CD8-positive, alpha-beta memory T cell (primary cell): ENCODE data around the gene LMO7. TPM values are rescaled to one million over a fixed set of nuclear protein-coding genes. Genes with fewer than 3 reads are reported as not detected.

Experiments
- CTCF ChIA-PET: fragments of 350-600 bp; sonication (Branson Sonifier 250); formaldehyde crosslinking; loops from one replicate; lab custom pipeline; 2021; ENCODE audit warnings: antibody characterized with exemption; lab: Charles Lee
- POLR2A ChIA-PET: fragments of 350-600 bp; sonication (Branson Sonifier 250); formaldehyde crosslinking; loops from one replicate; lab custom pipeline; 2021; ENCODE audit warnings: antibody characterized with exemption; lab: Charles Lee
- DNase-seq, 5 donors: peaks; one replicate each; pipeline versions ENCODE4 v3.0.0 to v3.0.0-alpha.2; 2020 to 2022; ENCODE audit warnings: mixed read lengths in 1 of 5
- H3K27ac ChIP-seq: one replicate; pipeline ENCODE4 v1.7.0; 2013; ENCODE audit warnings: low read depth, mild to moderate bottlenecking, low read length, moderate library complexity
- H3K27me3 ChIP-seq: 2 replicates; pipeline ENCODE4 v1.7.0; 2013; ENCODE audit warnings: low read length, mild to moderate bottlenecking; ENCODE audit not compliant: insufficient read depth, poor library complexity, severe bottlenecking
- H3K36me3 ChIP-seq: 2 replicates; pipeline ENCODE4 v1.7.0; 2013; ENCODE audit warnings: mild to moderate bottlenecking, low read length, moderate library complexity; ENCODE audit not compliant: insufficient read depth
- H3K4me1 ChIP-seq: 2 replicates; pipeline ENCODE4 v1.7.0; 2013; ENCODE audit warnings: mild to moderate bottlenecking, low read length, moderate library complexity; ENCODE audit not compliant: insufficient read depth
- H3K4me3 ChIP-seq: 2 replicates; pipeline ENCODE4 v1.7.0; 2013; ENCODE audit warnings: mild to moderate bottlenecking, low read length
- H3K9me3 ChIP-seq: 2 replicates; pipeline ENCODE4 v1.7.0; 2013; ENCODE audit warnings: mild to moderate bottlenecking, low read length
- H3K27ac Mint-ChIP-seq, 8 donors: one replicate each; pipeline ENCODE4 v1.8.0; 2020 to 2021; ENCODE audit warnings: mixed read lengths in 8 of 8, mild to moderate bottlenecking in 6 of 8, inconsistent platforms in 3 of 8, moderate library complexity in 3 of 8
- H3K27me3 Mint-ChIP-seq, 2 donors: one replicate each; pipeline ENCODE4 v1.8.0; 2020 to 2021; ENCODE audit warnings: mixed read lengths in 2 of 2, mild to moderate bottlenecking in 1 of 2, moderate library complexity in 1 of 2
- H3K36me3 Mint-ChIP-seq, 3 donors: one replicate each; pipeline ENCODE4 v1.8.0; 2020 to 2021; ENCODE audit warnings: mixed read lengths in 3 of 3, inconsistent platforms in 1 of 3, mild to moderate bottlenecking in 1 of 3
- H3K4me1 Mint-ChIP-seq, 3 donors: one replicate each; pipeline ENCODE4 v1.8.0; 2020 to 2021; ENCODE audit warnings: mixed read lengths in 3 of 3, inconsistent platforms in 1 of 3, mild to moderate bottlenecking in 1 of 3
- H3K4me3 Mint-ChIP-seq, 7 donors: one replicate each; pipeline ENCODE4 v1.8.0; 2020 to 2021; ENCODE audit warnings: mixed read lengths in 7 of 7, mild to moderate bottlenecking in 6 of 7, moderate library complexity in 4 of 7, inconsistent platforms in 2 of 7
- H3K9me3 Mint-ChIP-seq, 5 donors: one replicate each; pipeline ENCODE4 v1.8.0; 2020 to 2022; ENCODE audit warnings: mixed read lengths in 5 of 5, mild to moderate bottlenecking in 3 of 5, moderate library complexity in 2 of 5, inconsistent platforms in 1 of 5
- polyA plus RNA-seq: library from polyadenylated mRNA; unstranded; fragments of 300-500 nt; fragmentation: Illumina TruSeq; gene quantifications from one replicate; pipeline ENCODE4 v1.2.3, GENCODE V29; 2021
- total RNA-seq, 2 experiments: library from RNA; stranded (reverse); gene quantifications; one replicate each; pipeline ENCODE4 v1.2.3, GENCODE V29; 2021

Gene LMO7
- total and polyA plus RNA-seq, 3 experiments from 2014 or later, result 4.6 to 4.9 (median 4.7) TPM

DNA sequence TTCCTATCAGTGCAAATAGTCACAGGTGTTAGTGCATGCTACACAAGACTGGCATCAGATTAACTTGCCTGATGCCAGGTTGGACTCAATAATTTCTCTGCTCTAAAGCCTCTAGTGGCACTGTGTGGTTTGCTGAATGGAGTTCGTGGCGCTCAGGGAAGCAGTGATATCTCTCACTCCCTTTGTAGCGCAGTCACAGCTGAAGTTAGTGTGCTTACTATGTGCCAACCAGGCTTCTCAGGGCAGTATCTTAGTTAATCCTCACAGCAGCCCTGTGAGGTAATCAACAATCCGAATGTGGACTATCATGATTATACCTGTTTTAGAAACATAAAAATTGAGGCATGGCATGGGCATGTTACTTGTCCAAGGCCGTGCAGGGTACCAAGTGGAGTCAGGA, 190.3 kb downstream of the LMO7 start:
- no peak overlapping the region for H3K4me3 ChIP-seq
- no peaks in the 10 kb centered on the region for H3K9me3 ChIP-seq
- no peak for DNase-seq
- no peaks in the 10 kb centered on the region for H3K4me1 ChIP-seq
- Mint-ChIP-seq H3K27ac (peak overlapping the region in 1 of 8 donors; percentile 18), H3K36me3 (peaks cover 26 to 28% (median 27%) of the 10 kb centered on the region in 3 donors), H3K4me1 (no peaks in the 10 kb centered on the region), H3K27me3 (no peaks in the 10 kb centered on the region), H3K9me3 (peaks cover 2 to 8% (median 5%) of the 10 kb centered on the region in 5 donors), H3K4me3 (no peak overlapping the region)
- H3K27ac ChIP-seq, result no peak overlapping the region
- ChIA-PET POLR2A (no interaction called here), CTCF (no interaction called here)
- no peaks in the 10 kb centered on the region for H3K27me3 ChIP-seq
- no peaks in the 10 kb centered on the region for H3K36me3 ChIP-seq

DNA sequence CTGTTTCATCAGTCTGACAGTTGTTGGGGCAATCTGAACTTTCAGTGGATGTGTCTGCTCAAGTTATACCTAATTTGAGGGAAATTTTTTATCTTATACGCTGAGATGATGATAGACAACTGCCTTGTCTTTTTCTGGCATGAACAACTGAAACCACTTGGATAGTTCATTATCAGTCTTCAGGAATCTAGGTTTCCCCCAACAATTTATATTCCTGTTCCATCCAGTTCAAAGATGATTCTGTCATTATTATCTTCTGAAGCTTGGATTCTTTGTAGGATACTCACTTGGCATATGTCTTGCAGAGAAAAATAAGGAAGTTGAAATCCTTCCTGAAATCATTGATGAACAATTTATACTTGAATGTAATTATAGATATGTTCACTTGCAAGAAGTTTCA, 193.7 kb downstream of the LMO7 start:
- peaks cover 16 to 29% (median 16%) of the 10 kb centered on the region in 3 donors for H3K36me3 Mint-ChIP-seq
- H3K27ac Mint-ChIP-seq, result no peak overlapping the region
- H3K4me1 Mint-ChIP-seq, result no peaks in the 10 kb centered on the region
- CTCF ChIA-PET, result no interaction called here
- H3K27me3 Mint-ChIP-seq, result no peaks in the 10 kb centered on the region
- peaks cover 2 to 8% (median 5%) of the 10 kb centered on the region in 5 donors for H3K9me3 Mint-ChIP-seq
- no peaks in the 10 kb centered on the region for H3K27me3 ChIP-seq
- no peaks in the 10 kb centered on the region for H3K36me3 ChIP-seq
- no peaks in the 10 kb centered on the region for H3K9me3 ChIP-seq
- H3K27ac ChIP-seq, result no peak overlapping the region
- DNase-seq, result no peak
- H3K4me1 ChIP-seq, result no peaks in the 10 kb centered on the region
- POLR2A ChIA-PET, result no interaction called here
- no peak overlapping the region for H3K4me3 ChIP-seq
- no peak overlapping the region for H3K4me3 Mint-ChIP-seq

DNA sequence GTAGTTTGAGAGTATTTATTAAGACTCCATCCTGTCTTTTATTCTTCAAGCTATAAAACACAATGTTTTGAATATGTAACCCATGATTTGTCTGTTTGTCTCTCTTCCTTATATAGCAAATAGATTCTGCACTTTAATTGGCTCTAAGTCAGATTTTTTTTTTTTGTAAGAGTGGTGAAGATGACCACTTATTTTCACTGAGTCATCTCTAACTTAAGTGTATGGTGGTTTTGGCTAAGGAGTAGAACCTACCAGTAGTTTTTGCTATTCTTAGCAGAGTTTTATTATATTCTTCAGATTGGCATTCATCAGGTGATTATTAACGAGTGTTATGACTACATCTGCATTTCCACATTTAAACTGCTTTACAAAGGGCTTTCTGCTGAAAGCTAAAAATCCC, 194.7 kb downstream of the LMO7 start:
- Mint-ChIP-seq H3K4me3 (no peak overlapping the region), H3K27ac (no peak overlapping the region), H3K4me1 (no peaks in the 10 kb centered on the region), H3K36me3 (peaks cover 16 to 29% (median 18%) of the 10 kb centered on the region in 3 donors), H3K27me3 (no peaks in the 10 kb centered on the region), H3K9me3 (peaks cover 2 to 8% (median 5%) of the 10 kb centered on the region in 5 donors)
- no peaks in the 10 kb centered on the region for H3K9me3 ChIP-seq
- no peaks in the 10 kb centered on the region for H3K36me3 ChIP-seq
- CTCF ChIA-PET, result no interaction called here
- no peaks in the 10 kb centered on the region for H3K27me3 ChIP-seq
- POLR2A ChIA-PET, result no interaction called here
- no peak overlapping the region for H3K4me3 ChIP-seq
- DNase-seq, result no peak
- H3K27ac ChIP-seq, result no peak overlapping the region
- no peaks in the 10 kb centered on the region for H3K4me1 ChIP-seq

DNA sequence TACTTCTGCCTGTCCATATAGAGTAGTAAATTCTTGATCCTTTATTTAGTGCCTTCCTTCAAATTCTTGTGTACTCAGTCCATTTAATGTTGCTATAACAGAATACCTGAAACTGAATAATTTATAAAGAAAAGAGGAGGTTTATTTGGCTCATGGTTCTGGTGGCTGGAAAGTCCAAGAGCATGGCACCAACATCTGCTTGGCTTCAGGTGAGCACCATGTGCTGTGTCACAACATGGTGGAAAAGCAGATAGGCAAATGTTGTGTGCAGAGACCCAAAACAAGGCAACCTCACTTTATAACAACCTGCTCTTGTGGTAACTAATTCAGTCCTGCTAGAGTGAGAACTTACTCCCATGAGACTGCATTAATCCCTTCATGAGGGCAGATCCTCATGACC, 195.3 kb downstream of the LMO7 start:
- H3K4me1 ChIP-seq, result no peaks in the 10 kb centered on the region
- H3K27ac ChIP-seq, result no peak overlapping the region
- ChIA-PET POLR2A (no interaction called here), CTCF (no interaction called here)
- no peaks in the 10 kb centered on the region for H3K27me3 ChIP-seq
- no peaks in the 10 kb centered on the region for H3K36me3 ChIP-seq
- Mint-ChIP-seq H3K36me3 (peaks cover 14 to 29% (median 19%) of the 10 kb centered on the region in 3 donors), H3K27ac (no peak overlapping the region), H3K27me3 (no peaks in the 10 kb centered on the region), H3K4me1 (no peaks in the 10 kb centered on the region), H3K9me3 (peaks cover 2 to 8% (median 5%) of the 10 kb centered on the region in 5 donors), H3K4me3 (no peak overlapping the region)
- no peaks in the 10 kb centered on the region for H3K9me3 ChIP-seq
- DNase-seq, result no peak
- H3K4me3 ChIP-seq, result no peak overlapping the region

DNA sequence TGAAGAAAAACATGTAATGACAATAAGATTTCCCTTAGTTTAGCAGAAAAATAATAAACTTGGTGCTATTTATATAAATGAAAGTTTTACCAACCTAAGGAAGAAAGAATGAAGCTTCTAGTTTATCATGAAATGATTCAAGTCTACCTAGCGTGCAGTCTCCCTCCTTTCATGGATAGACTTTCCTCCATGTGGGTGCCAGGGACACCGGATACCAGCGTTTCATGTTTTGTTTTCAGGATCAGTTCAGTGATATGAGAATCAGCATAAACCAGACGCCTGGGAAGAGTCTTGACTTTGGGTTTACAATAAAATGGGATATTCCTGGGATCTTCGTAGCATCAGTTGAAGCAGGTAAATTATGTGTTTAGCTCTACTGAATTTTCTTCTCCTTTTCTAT, 196.7 kb downstream of the LMO7 start:
- no peaks in the 10 kb centered on the region for H3K4me1 Mint-ChIP-seq
- no peaks in the 10 kb centered on the region for H3K27me3 ChIP-seq
- peaks cover 2 to 8% (median 5%) of the 10 kb centered on the region in 5 donors for H3K9me3 Mint-ChIP-seq
- H3K9me3 ChIP-seq, result no peaks in the 10 kb centered on the region
- H3K36me3 ChIP-seq, result no peaks in the 10 kb centered on the region
- ChIA-PET POLR2A (no interaction called here), CTCF (no interaction called here)
- peaks cover 11 to 21% (median 13%) of the 10 kb centered on the region in 3 donors for H3K36me3 Mint-ChIP-seq
- H3K4me3 ChIP-seq, result no peak overlapping the region
- no peaks in the 10 kb centered on the region for H3K4me1 ChIP-seq
- H3K27ac Mint-ChIP-seq, result no peak overlapping the region
- DNase-seq, result no peak
- H3K4me3 Mint-ChIP-seq, result no peak overlapping the region
- no peaks in the 10 kb centered on the region for H3K27me3 Mint-ChIP-seq
- no peak overlapping the region for H3K27ac ChIP-seq

DNA sequence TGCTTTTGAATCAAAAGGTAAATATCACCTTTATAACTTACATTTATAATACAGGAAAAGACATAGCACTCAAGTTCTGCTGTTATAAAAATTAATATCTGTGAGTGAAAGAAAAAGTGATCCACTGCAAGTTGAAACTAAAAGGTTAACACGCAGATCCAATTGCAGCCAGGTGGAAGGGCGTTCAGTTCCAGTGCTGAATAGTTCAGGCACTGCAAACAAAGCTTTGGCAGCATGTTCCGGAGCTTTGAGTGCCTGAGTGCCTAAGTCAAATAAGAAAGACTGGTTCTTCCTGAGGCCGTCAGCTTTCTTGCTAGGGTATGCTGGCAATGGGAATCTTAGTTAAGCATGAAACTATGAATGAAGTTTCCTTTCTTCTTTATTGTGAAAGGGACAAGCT, 200.3 kb downstream of the LMO7 start:
- DNase-seq, result no peak
- no peaks in the 10 kb centered on the region for H3K4me1 Mint-ChIP-seq
- peak overlapping the region in 1 of 8 donors; percentile 50 for H3K27ac Mint-ChIP-seq
- no peak overlapping the region for H3K4me3 Mint-ChIP-seq
- no peaks in the 10 kb centered on the region for H3K27me3 Mint-ChIP-seq
- no peaks in the 10 kb centered on the region for H3K9me3 ChIP-seq
- no peaks in the 10 kb centered on the region for H3K36me3 ChIP-seq
- no peaks in the 10 kb centered on the region for H3K4me1 ChIP-seq
- ChIA-PET POLR2A (no interaction called here), CTCF (no interaction called here)
- peaks cover 0 to under 1% (median 0%) of the 10 kb centered on the region in 5 donors for H3K9me3 Mint-ChIP-seq
- no peaks in the 10 kb centered on the region for H3K27me3 ChIP-seq
- H3K4me3 ChIP-seq, result no peak overlapping the region
- H3K36me3 Mint-ChIP-seq, result peaks cover 12 to 26% (median 17%) of the 10 kb centered on the region in 3 donors
- H3K27ac ChIP-seq, result no peak overlapping the region

DNA sequence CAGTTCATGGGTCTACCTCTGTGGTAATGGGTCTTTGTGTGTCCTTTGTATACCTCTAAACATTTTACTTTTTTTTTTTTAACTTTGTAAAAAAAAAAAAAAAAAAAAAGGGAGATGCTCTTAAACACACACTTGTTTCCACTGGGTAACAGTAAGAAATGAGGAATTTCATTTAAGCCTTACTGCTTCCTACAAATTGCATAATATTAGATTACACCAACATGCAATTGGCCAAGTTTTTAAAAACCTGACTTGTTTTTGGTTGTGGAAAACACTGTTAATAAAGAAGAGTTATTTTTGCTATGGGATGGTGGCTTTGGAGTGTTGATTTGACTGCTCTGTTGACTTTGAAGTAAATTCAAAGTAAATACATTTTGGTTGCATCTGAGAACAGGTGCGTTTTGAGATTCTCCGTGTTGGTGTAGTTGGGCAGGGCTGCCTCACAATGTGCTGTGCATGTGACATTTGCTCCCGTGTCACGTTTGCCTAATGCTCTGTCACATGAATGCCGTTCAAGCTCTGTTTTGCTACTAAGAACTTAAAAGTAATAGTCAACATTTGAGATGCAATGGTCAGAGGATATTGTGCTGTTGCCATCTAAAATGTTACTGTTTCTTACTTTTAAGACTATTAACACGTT, 202.4 kb downstream of the LMO7 start:
- no peak overlapping the region for H3K4me3 Mint-ChIP-seq
- H3K27me3 ChIP-seq, result no peaks in the 10 kb centered on the region
- peaks cover 26 to 45% (median 33%) of the 10 kb centered on the region in 3 donors for H3K36me3 Mint-ChIP-seq
- DNase-seq, result no peak
- ChIA-PET CTCF (no interaction called here), POLR2A (no interaction called here)
- H3K4me1 Mint-ChIP-seq, result no peaks in the 10 kb centered on the region
- no peaks in the 10 kb centered on the region for H3K27me3 Mint-ChIP-seq
- no peak overlapping the region for H3K27ac ChIP-seq
- no peaks in the 10 kb centered on the region for H3K4me1 ChIP-seq
- H3K4me3 ChIP-seq, result no peak overlapping the region
- no peaks in the 10 kb centered on the region for H3K9me3 ChIP-seq
- no peak overlapping the region for H3K27ac Mint-ChIP-seq
- no peaks in the 10 kb centered on the region for H3K36me3 ChIP-seq
- H3K9me3 Mint-ChIP-seq, result no peaks in the 10 kb centered on the region

DNA sequence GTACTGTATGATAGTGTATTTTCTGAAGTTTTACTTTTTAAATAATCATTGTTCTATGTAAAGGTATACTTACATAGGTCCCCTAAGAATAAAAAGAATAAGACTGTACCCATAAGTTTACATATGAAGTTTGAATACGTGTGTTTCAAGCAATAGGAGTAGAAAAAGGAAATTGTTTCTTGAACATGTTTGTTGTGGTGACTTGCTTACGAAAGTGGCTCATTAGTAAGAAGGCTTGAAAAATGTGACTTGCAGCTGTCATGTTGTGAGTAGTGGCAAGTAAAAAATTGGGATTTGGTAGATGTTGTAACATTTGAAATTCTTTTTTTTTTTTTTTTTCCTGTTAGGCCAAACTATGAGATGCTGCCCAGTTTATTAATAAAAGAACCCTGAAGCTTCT, 203.3 kb downstream of the LMO7 start:
- no peak overlapping the region for H3K4me3 ChIP-seq
- CTCF ChIA-PET, result interaction anchor here (0.6 kb wide), 1 partner anchor 209 kb away, joined by 3 read pairs; no protein-coding TSS in a partner anchor
- Mint-ChIP-seq H3K27ac (no peak overlapping the region), H3K36me3 (peaks cover 26 to 43% (median 31%) of the 10 kb centered on the region in 3 donors), H3K4me3 (no peak overlapping the region), H3K9me3 (no peaks in the 10 kb centered on the region), H3K4me1 (no peaks in the 10 kb centered on the region), H3K27me3 (no peaks in the 10 kb centered on the region)
- no peaks in the 10 kb centered on the region for H3K27me3 ChIP-seq
- H3K9me3 ChIP-seq, result no peaks in the 10 kb centered on the region
- POLR2A ChIA-PET, result no interaction called here
- no peaks in the 10 kb centered on the region for H3K36me3 ChIP-seq
- H3K27ac ChIP-seq, result no peak overlapping the region
- no peak for DNase-seq
- no peaks in the 10 kb centered on the region for H3K4me1 ChIP-seq
